ENCODE data around the gene PAK1IP1.
A peak's percentile ranks its signal among the peaks of the same experiment; 100 is the strongest.
"Not testable (repeated sequence)": the region's sequence is repeated elsewhere in the genome, so short reads cannot be mapped to it uniquely, and the experiment has no call there.

The PAK1IP1 gene

GRCh38 chr6:10695086-10695657 is 400 bp downstream of the PAK1IP1 start:
- DNase-seq: no peak

GRCh38 chr6:10696655-10697054 is 1.9 kb downstream of the PAK1IP1 start:
- no peak for DNase-seq

GRCh38 chr6:10713962-10714361 is 19.2 kb downstream of the PAK1IP1 start:
- no peak for DNase-seq

- peak; percentile 34 for DNase-seq
Measured at GRCh38 chr6:10719296-10719963, 24.7 kb downstream of the PAK1IP1 start.

GRCh38 chr6:10719964-10720264 is 25.1 kb downstream of the PAK1IP1 start:
- DNase-seq: no peak

GRCh38 chr6:10720265-10720959 is 25.6 kb downstream of the PAK1IP1 start:
- peak; percentile 62 for DNase-seq

- not testable (repeated sequence) for DNase-seq
Measured at GRCh38 chr6:10720960-10721849, 26.4 kb downstream of the PAK1IP1 start.

- no peak for DNase-seq
Measured at GRCh38 chr6:10721850-10722569, 27.2 kb downstream of the PAK1IP1 start.

- DNase-seq: no peak
Measured at GRCh38 chr6:10722570-10722819, 27.7 kb downstream of the PAK1IP1 start.

GRCh38 chr6:10722820-10723566 is 28.2 kb downstream of the PAK1IP1 start, which contains the start of gene TMEM14C:
Gene TMEM14C, plus strand, starts transcription at chr6:10723070. Its CDS starts 1,544 bp downstream, at chr6:10724614.
- DNase-seq: peak; percentile 87

GRCh38 chr6:10723567-10723881 is 28.8 kb downstream of the PAK1IP1 start:
- no peak for DNase-seq

GRCh38 chr6:10725044-10725443 is 30.3 kb downstream of the PAK1IP1 start:
- DNase-seq: no peak

GRCh38 chr6:10725716-10726115 is 30.9 kb downstream of the PAK1IP1 start:
- no peak for DNase-seq

- no peak for DNase-seq
Measured at GRCh38 chr6:10730254-10730653, 35.5 kb downstream of the PAK1IP1 start.

GRCh38 chr6:10733151-10733715 is 38.5 kb downstream of the PAK1IP1 start:
- DNase-seq: no peak

- no peak for DNase-seq
Measured at GRCh38 chr6:10733863-10734262, 39.1 kb downstream of the PAK1IP1 start.

GRCh38 chr6:10736731-10737130 is 42.0 kb downstream of the PAK1IP1 start:
- DNase-seq: no peak

- no peak for DNase-seq
Measured at GRCh38 chr6:10740061-10740460, 45.3 kb downstream of the PAK1IP1 start.

- not testable (repeated sequence) for DNase-seq
Measured at GRCh38 chr6:10741643-10742042, 46.9 kb downstream of the PAK1IP1 start.

- no peak for DNase-seq
Measured at GRCh38 chr6:10742251-10742650, 47.5 kb downstream of the PAK1IP1 start.

- DNase-seq: no peak
Measured at GRCh38 chr6:10743515-10743914, 48.7 kb downstream of the PAK1IP1 start.

GRCh38 chr6:10745116-10745515 is 50.3 kb downstream of the PAK1IP1 start:
- no peak for DNase-seq

All from activated naive CD4-positive, alpha-beta T cell treated with Interleukin-2 at 50 U/mL for 16 hours (primary cell).